ENCODE data around the gene ASPRV1.

Gene ASPRV1

DNA sequence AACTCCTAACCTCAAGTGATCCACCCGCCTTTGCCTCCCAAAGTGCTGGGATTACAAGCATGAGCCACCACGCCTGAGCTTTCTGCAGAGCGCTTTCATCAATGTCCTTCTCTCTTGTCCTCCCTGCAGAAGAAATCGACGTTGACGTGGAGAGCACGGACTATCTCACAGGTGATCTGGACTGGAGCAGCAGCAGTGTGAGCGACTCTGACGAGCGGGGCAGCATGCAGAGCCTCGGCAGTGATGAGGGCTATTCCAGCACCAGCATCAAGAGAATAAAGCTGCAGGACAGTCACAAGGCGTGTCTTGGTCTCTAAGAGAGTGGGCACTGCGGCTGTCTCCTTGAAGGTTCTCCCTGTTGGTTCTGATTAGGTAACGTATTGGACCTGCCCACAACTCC lies 23.5 kb downstream of the ASPRV1 start:
- DNase-seq, result no peak

DNA sequence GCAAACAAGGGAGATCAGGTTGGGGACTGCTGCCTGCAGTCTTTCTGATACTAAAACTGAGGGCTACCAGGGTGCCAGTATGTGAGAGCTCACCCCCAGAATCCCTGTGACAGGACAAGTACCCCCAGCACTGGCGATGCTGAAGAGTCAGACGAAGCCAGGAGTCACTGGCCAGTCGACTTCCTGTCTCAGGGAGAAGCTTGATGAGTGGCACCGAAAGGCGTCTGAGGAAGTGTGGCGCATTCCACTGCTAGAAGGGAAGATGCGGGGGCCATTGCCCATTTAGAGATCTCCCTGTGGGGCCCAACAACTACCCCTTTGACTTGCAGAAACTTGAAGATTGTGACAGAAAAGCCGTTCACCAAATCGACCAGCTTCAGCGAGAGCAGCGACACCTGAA lies 24.5 kb downstream of the ASPRV1 start:
- DNase-seq, result no peak

DNA sequence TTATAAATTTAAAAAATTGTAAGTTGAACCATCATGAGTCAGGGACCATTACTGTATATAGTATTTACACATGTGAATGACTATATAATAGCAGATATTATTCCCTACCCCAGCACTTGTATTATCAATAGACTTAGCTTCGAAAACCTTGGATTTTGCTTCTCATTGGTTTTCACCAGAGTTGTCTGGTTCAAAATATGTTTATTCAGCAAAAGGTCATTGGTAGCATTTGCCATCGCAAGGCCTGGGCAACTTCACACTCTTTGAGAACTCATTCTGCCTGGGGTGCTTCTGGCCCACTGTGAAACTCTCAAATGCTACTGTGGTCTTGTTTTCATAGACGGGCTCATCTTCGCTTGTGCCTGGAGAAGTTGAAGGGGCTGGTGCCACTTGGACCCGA lies 26.4 kb downstream of the ASPRV1 start:
- no peak for DNase-seq

DNA sequence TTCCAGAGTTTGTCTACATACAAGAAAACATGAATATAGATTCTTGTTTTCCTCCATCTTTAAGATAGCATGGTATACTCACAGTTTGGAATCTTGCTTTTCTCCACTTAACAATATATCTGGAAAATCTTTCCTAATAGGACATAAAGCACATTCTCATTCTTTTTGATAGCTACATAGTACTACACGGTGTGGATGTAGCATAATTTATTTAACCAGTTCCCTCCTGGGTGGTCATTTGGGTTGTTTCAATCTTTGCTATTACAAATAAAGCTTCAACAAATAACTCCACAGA lies 26.9 kb downstream of the ASPRV1 start:
- no peak for DNase-seq

DNA sequence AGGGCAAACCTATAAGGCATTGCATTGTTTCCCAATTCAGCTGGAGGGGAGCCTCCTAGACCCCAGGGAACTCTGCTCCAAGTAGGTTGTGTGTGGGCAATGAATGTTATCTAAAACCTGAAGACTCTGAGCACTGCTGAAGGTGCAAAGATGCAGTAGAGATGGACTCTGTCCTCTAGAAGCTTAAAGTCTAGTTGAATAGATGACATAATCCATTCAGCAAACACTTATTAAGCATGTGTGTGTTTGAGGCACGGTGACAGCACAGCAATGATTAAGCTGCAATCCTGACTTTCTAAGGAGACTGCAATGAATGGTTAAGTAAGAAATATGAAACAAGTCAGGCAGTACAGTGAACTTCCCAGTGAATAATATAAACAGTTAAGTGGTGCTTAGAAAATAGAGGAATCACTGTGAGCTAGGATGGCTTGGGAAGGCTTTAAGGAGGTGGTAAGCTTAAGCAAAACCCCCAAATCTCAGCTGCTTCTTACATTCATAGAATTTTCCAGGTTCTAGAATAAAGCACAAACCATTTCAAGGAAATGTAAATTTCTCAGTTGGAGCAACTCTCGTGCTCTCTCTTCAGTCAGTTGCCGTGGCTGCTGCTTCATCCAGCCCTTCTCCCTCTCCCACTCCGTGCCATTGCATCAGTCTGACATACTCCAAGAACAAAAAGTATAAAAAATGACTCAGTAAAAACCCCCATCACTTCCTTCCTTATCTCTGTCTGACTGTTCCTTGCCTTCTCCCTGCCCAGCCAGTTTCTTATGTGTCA lies 27.4 kb downstream of the ASPRV1 start:
- peak in 1 of 2 donors; percentile 35 for DNase-seq

DNA sequence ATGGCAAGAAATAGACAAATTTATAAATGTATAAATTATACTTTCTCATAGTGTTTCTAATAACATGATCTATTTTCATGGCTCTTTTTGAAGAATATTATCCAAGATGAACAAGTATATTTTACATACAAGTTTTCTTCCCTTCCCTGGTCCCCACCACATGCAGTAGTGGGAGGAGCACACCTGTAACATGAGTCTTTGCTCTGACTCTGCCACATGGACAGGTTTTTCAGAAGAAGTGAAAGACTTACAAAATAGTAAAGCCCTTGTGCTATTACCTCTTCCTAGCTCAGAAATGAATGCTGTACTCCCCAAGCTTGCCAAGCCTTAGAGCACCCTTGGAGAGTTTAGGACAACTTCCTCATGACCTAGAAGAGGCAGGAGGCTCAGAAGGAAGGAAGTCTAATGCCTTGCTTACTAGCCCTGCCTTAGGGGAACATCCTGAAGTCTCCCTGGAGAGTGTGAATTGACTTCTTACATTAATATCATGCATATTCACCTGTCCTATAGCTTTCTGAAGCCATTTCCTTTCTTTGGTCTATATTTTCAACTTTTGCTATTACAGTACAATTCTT lies 28.1 kb downstream of the ASPRV1 start:
- DNase-seq, result no peak

DNA sequence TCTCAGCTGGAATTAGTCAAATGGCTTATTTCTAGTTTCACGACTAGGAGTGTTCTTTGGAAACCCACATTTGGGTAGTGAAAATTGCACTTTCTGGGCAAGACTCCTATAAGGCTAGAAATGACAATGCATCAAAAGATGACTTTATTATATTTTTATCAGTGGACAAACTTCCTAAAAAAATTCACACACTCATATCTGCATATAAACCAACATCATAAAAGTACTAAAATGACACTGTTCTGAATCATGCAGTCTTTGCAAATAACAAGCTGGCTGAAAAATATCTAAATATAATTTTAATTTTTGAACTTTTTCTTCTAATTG lies 28.9 kb downstream of the ASPRV1 start:
- no peak for DNase-seq

DNA sequence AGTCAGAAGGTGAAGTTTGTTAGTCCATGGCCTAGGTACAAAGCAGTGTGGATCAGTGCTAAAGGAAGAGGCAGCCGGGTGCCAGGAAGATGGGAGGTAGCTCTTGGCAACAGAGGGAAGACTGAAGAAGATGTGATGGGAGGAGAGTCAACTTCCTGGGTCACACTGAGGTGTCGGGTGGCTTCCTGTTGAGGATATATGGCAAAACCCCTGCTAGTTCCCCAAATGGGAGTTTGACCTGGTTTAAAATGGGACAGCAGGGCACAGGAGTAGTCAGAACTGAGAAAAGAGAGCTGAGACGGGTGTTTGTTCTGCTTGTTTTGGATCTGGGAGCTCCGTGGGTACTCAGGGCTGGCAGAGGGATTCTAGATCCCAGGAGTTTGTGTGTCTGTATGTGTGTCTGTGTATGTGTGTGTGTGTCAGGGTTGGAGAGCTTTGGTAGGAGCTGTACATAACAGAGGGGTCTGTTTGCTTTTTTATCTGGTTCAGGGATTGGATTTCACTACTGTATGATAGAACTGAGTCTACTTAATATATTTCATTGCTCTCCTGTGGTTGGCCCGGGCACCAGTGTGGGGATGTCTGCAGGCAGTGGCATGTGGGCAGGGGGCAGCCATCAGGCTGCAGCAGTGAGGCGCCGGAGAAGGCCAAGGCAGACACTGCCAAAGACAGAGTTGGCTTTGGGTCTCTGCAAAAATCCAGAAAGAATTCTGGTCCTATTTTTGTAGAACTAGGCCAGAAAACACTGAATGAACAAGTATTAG lies 29.4 kb downstream of the ASPRV1 start:
- no peak for DNase-seq

DNA sequence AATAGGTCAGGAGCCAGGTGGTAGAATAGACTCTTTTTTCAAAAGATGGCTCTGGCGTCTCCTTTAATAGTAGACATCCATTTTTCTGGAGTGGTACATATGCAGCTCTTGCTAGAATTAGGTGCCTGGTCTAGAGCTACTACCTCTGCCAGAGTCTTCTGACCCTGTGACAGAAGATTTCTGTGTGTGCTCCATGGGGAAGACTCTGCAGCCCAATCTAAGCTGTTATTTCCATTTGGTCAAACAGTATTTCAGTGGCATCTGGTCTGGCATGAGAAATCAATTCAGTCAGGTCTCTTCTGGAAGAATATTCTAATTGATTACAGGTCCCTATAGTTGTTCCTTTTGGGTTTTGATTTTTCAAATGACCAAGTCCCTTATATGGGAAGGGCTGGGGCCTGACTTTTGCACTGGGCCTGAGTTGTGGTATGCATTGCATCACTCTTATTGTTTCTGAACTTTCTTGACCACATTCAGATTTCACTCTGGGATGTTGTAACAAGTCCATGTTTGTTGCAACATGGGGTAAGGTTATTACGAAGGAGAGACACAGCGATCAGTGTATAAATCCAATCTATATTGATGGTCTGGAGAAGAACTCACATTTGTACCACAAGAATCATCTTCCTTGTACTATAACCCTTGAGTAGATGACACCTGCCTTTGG lies 34.4 kb downstream of the ASPRV1 start:
- DNase-seq, result no peak

DNA sequence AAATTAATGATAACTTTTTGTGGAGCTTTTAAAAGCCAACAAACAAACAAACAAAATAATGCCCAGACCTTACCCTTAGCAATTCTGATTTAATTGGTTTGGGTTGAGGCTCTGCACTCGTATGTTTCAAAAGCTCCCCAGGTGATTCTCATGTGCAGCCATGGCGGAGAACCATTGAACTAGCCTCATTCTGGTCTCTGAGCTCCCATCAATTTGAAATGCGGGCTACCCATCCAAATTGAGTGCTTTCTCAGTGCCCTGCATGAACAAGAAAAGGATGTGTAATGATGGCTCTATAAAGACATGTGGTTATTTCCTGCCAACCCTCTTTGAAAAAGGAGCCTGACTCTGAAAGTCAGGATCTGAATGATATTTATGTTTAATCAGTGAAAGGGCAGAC lies 38.3 kb downstream of the ASPRV1 start:
- DNase-seq, result no peak

DNA sequence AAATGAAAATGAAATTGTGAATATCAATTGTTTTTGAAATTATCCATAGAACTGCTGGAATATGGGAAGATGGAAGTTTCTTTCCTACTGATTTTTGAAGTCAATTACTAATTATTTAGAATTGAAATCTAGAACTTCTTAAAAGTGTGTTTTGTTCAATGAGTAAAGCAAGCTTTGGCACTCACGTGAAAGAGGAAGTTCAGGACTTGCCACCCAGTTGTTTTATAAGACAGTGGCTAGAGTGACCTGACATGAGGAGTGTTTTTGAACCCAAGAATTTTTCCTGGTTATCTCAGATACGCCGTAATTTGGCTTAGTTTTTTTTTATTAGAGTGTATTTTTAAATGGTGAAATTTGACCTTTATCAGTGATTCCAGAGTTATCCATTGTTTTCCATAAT lies 43.0 kb downstream of the ASPRV1 start:
- no peak for DNase-seq

DNA sequence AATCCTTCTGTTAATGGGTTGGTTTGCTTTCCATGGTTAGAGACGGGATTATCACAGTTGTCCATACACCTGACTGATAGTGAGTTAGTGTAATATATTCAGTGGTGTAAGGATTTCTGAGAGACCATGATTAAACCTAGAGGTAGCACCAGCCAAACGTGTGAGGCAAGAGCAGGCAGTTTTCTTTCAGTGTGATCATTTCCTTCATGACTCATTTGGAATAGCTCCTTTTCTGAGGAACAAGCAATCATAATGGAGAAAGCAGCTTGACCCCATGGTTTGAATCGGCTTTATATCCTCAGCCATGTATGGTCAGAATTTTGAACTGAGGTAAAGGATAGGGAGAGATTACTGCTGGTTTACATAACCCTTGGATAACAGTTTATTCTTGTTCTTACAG lies 43.6 kb downstream of the ASPRV1 start:
- peak in 1 of 2 donors; percentile 38 for DNase-seq

DNA sequence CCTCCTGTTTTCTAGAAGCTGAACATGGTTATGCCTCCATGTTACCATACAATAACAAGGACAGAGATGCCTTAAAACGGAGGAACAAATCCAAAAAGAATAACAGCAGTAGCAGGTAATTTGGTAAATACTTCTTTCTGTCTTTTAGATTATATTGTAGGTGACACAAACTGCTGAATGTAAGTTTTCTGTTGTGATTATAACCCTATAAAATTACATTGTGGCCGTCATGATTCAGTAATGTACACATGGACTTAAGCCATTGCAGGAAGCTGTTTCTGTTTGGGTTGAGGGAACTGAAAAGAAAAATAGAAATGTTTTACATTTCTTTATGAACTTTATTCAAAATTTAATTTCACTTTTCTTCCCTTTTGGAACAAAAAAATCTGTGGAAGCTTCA lies 45.3 kb downstream of the ASPRV1 start:
- DNase-seq, result no peak

DNA sequence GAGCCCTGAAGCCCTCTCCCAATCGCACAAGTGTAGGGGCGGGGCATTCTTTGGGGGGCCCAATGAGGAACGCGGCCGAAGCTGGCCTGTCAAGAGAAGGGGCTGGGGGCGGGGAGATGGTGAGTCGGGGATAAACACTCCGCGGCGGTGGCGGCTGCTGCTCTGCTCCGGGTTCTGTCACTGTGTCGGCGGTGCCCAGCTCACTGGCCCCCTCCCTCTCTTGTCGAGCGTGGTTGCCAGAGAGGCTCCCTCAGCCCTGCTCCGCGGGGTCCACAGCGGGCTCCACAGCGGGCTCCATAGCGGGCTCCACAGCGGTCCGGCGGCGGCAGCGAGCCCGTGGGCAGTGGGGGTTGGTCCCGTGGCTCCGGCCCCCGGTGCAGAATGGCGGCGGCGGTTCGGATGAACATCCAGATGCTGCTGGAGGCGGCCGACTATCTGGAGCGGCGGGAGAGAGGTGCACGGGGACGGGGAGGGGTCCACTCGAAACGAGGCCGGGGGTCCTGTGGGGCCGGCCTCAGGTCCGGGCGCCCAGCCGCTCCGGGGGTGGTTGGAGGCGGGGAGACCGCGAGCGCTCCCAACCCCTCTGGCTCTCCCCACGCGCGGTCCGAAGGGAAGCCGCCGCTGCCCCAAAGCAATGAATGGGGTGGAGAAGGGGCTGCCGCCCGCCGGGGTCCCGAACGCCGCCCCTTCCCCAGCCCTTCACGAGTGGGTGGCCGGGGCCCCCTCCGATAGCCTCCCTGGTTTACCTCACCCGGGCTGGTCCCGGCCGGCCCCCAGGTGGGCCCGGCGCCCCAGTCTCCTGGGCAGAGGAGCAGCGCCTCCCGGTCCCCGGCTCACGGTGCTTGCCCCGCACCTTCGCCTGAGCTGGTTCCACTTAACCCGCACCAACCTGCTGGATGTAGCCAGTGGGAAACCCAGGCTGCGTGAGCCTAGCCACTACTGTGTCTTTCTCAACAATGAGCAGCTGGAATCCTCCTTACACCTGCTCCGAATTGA lies 46.2 kb downstream of the ASPRV1 start, which contains the start of gene MXD1:
MXD1 (plus strand) TSS at position 160 of the 996 bp plus-strand sequence; CDS start at position 382, 222 bp downstream.
- peak in 1 of 2 donors; percentile 20 for DNase-seq

DNA sequence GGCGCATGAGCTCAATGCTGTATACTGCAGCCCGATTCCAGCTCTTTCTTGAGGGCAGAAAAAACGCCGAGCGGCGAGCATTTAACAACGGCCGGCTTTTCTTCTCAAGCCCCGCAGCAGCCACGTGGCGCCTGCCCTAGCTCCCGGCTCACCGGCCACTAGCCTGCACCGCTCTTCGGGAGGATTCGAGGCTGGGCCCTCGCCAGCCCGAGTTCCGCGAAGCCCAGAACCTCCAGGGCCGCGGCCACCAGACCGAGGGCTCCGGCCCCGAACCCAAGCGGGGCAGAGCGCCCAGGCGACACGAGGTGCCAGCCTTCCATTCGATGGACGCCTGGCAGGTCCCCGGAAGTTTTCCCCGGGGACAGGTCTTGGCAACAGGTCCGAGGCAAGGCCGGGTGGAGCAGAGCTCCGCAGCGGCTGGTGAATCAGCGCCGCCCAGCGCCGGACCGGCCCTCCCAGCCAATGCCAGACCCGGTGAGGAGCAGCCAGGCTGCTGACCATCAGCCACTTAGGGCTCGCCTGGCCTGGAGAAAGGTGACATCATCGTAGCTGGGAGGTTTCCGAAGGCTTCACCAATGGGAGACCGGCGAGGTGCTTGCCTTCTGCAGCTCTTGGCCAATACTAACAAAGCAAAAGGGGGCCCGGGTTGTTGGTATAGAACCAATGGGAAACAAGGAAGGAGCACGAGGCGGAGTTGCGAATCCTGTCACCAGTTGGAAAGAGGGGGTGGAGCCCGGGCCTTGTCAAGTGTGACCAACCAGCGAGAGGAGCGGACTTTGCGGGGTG lies 47.1 kb downstream of the ASPRV1 start:
- DNase-seq, result peak; percentile 100

DNA sequence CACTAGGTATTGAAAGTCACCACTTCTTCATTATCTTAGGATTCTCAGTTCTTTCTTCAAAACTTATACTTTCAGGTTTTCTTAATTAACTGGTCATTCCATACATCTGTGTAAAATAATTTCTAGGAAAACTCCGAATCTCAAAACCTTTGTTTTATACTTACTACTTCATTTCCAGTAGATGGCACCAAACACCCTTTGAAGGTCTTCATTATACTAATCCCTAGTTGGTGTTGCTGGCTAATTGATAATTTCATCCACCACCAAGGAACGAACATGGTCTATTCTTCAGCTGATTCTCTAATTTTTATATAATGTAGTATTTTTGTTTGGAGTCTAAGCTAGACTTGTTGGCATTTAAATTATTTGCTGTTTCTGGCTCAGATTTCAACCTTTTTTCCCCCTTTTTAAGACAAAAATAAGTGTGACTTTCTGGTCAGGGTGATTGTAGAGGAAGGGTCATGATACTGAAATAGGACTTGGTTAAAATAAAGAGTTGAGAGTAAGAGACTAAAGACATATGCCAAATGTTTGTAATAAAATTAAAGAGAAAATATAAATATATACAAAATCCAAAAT lies 49.4 kb downstream of the ASPRV1 start:
- peak in 1 of 2 donors; percentile 80 for DNase-seq

All from CD4-positive, alpha-beta T cell treated with Interleukin-4 for 1 hour (primary cell).